Measurements from ENCODE around the gene LAMA2.

GRCh38 chr6:129542705-129543104, 659.8 kb downstream of the LAMA2 start:
- no peak for TF ChIP-seq CTCF (IDR thresholded peaks at IDR 0.05)
- TF ChIP-seq POLR2A (IDR thresholded peaks at IDR 0.05; ENCODE audit: low read depth) = no peak
- TF ChIP-seq EP300 (IDR thresholded peaks at IDR 0.05) = no peak
- no peak for TF ChIP-seq POLR2AphosphoS5 (IDR thresholded peaks at IDR 0.05)
